GM21825 (cell line): ENCODE data around the gene EYA2.

ENCODE experiments used
- ATAC-seq: cut with Tn5 transposase; IDR thresholded peaks from one replicate; pipeline ENCODE4 v1.9.1; 2021; ENCODE audit warnings: mild to moderate bottlenecking, moderate library complexity; ENCODE audit not compliant: unreplicated experiment

EYA2 gene

DNA sequence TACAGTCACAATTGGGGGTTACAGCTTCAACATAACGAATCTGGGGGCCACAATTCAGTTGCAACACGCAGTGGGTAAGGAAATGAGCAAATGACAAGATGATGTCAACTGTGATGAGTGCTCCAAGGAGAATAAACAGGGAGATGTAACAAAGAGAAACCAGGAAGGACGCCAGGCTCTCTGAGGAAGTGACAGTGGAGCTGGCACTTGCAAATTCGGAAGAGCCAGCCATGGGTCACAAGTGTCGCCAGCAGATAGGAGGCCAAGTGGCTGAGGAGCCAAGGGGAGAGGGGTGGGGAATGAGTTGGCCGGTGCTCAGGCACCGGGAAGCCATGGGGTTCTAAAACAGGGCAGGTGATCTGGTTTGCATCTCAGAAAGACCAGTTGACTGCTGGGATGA is 136.4 kb downstream of the EYA2 start:
- no peak for ATAC-seq

GRCh38 chr20:47031821-47032220 is 137.2 kb downstream of the EYA2 start:
- no peak for ATAC-seq

GRCh38 chr20:47032933-47033578 is 138.4 kb downstream of the EYA2 start:
- no peak for ATAC-seq

GRCh38 chr20:47033665-47034064 is 139.0 kb downstream of the EYA2 start:
- ATAC-seq = no peak

DNA sequence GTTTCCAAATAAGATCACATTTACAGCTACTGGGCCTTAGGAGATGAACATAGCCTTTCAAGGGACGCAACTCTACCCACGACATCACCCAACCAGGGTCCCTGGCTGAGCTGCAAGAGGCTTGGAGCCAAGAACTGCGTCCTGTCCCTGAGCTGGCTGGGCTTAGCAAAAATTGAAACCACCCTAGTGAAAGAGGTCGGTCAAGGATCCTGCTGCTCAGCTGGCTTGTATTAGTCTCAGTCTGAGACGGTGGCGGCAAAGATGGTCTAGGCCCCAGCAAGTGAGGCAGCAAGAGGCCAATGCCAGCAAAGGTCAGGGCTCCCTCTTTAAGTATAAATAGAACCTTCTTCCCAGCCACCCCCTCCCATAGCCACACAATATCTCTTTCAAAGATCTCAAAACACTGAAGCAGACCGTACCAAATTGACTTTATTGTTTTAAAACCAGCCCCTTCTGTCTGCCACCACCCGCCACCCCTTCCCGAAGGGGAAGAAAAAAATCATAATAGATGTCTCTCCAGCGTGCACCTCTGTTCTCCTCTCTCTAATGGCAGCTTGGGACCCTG is 140.5 kb downstream of the EYA2 start:
- ATAC-seq = no peak

GRCh38 chr20:47036091-47036870 is 141.6 kb downstream of the EYA2 start:
- ATAC-seq = no peak

GRCh38 chr20:47038566-47039560 is 144.2 kb downstream of the EYA2 start:
- no peak for ATAC-seq

DNA sequence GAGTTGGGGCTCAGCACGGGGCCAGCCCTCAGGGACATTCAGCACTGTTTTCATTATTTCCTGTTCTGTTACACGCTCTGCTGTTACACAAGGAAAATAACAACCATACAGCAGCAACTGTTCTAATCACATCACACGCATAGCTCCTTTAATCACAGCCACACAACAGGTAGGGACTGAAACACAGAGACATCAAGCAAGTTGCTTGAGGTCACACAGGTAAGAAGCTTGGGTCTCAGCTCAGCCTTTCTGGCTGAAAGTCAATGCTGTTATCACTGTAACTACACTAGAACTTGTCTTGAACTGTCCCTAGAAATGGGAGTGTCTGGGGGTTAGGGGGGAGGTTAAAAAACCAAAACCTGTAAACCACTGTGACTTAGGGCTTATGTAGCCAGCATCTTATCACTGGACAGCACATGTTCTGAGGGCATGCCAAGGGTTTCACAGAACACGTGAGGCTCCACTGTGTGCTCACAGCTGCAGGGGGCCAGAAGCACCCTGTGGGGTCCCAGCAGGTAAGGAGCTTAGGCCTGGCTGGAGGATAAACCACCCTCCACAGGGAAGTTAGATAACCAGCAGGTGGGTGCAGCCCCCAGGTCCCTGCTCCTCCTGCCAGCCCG is 146.0 kb downstream of the EYA2 start:
- ATAC-seq = no peak

DNA sequence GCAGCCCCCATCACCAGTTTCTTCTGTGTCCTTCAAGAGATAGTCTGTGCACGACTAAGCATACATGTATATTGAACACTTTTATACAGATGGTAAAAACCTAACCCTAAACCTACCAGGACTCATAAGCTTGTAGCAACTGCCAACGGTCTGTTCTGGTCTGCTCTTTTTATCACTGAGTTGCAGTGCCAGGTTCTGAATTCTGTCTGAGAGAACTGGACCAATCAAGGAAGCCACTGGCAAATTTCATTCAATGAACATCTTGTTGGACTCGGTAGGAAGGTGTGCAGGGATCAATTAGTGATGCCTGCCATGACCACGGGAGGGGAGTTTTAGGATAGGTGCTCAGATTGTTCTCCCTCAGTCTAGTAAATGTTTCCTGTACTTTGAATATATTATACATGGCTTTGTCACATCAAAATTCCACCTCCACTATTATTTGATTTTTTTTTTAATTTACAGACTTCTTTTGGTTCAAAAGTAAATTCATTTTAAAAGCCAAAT is 146.8 kb downstream of the EYA2 start:
- ATAC-seq = no peak

DNA sequence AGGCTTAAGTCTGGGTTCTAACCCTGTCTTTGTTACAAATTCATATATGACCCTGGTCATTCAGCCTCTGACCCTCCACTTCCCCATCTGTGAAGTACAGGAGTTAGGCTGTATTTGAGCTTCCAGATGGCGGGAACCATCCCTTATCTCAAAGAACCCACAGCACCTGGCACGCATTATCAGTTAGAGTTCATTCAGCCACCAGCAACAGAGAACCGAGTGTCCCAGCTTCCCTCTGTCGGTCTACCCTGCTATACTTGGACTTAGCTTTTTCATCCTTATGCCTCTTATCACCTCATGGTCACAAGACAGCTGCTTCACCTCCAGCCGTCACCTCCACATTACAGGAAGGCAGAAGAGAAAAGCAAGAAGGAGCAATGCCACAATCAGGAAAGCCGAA is 147.8 kb downstream of the EYA2 start:
- no peak for ATAC-seq

DNA sequence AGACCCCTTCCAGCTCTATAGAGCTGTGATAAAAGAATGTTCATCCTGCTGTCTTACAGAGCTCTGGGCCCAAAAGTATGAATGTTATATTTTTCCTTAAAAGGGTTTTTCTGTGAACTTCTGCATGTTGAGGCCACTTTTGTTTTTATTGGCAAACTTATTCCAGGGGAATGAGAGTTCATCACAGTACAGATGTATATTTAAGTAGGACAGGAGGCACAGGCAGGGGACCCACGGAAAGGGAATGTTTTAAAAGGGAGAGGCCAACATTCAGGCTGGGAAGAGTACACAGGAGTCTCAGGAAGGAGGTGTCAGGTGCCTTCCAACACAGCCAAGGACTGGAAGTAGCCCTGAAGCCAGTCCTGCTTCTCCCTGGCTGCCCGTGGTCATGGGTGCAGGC is 148.4 kb downstream of the EYA2 start:
- no peak for ATAC-seq

DNA sequence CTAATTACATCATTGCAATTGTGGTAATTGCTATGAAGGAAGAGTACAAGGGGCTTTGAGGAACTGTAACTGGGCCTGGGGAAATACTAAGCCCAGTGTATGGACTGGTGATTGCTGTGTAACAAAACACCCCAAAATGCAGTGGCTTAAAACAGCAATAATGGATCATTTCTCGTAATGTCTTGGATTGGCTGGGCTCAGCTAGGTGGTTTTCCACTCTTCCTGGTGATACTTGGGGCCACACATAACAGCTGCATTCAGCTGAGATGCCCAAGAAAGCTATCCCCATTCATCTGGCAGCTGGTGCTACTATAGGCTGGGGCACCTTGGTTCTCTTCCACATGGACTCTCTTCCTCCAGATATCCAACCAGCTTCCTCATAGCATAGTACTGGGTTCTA is 150.3 kb downstream of the EYA2 start:
- no peak for ATAC-seq

DNA sequence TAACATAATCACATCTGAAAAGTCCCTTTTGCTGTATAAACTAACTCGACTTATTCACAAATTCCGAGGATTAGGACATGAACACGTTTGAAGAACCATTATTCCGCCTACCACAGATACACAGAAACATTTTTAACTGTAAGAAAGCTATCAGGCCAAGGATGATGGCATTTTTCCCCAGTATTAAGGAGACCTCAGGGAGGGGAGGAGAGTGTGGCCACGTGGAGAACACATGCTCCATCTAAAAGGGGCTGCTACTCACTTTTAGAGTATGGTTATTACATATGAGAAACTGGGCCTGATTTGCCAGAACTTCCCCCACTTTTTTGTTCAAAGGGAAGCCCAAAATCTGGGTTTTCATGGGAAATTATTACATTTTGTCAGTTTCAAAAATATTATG is 153.4 kb downstream of the EYA2 start:
- ATAC-seq = no peak

DNA sequence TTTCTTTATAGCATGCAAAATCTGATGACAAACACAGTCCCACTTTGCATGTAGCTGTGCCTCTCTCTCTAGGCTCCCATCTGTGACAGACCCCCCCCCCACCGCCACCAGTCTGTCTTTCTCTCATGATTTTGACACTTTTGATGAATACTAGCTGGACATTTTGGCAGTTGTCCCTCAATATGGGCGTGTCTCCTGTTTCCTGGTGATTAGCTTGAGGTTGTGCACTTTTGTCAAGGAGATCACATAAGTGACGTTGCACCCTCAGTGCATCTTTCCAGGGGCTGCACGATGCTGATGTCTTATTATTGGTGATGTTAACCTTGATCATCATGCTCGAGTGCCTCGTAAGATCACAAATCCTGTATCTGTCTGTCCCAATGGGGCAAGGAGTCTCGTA is 155.1 kb downstream of the EYA2 start:
- ATAC-seq = no peak

GRCh38 chr20:47050996-47051395 is 156.4 kb downstream of the EYA2 start:
- ATAC-seq = no peak

DNA sequence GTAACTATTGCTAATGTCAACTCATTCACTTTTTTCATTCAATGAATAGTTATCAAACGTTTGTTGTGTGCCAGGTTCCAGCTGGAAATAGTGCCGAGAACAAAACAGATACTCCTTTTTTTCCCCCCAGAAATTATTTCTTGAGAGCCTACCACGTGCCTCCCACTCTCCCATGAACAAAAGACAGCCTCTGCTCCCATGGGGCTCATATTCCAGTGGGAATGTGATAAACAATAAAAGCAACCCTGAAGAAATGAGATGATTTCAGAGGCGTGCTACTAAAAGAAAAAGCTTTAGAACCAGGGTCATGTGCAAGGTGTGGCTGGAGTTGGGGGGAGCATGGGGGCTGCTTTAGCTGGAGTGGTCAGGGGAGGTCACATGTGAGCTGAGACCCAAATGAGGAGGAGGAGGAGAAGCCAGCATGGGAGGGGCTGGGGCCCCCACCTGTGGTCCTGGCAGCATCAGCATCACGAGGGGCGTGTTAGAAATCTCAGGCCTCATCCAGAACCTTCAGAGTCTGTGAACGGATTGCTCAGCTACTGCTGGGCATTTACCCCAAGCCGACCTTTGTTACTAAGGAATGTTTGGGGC is 157.4 kb downstream of the EYA2 start:
- ATAC-seq = no peak

DNA sequence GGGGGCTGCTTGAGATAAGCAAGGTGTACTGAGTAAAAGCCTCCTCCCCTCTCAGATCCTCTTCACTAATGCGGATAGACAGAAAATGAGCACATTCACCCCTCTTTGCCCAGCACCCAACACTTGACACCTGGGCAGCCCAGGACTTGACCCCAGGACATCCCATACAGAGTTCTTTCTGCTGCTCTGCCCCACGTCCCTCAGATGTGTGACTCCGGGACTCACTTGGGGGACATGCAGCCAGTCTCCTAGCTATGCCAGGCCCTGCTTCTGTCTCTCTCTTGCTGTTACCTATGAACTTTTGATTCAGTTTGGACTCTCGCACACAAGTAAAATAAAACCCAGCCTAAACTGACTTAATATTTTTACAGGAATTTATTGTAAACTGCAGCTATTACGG is 159.9 kb downstream of the EYA2 start:
- ATAC-seq = no peak

DNA sequence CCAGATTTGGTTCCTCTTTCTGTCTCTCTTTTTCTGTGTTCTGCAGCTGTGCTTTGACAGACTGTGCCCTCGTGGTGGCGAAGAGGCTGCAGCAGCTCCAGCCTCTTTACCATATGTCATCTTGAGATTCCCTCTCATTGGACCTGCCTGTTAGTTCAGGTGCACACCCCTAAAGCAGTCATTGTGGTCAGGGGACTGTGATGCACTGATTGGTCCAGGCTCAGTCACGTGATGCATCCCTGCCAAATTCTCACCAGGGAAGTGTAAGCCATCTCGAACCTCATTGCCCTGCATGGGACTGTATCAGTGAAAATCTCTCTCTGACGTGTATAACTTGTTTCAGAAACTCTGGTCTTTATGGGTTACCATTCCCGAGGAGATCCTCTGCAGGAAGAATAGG is 160.3 kb downstream of the EYA2 start:
- ATAC-seq = no peak

DNA sequence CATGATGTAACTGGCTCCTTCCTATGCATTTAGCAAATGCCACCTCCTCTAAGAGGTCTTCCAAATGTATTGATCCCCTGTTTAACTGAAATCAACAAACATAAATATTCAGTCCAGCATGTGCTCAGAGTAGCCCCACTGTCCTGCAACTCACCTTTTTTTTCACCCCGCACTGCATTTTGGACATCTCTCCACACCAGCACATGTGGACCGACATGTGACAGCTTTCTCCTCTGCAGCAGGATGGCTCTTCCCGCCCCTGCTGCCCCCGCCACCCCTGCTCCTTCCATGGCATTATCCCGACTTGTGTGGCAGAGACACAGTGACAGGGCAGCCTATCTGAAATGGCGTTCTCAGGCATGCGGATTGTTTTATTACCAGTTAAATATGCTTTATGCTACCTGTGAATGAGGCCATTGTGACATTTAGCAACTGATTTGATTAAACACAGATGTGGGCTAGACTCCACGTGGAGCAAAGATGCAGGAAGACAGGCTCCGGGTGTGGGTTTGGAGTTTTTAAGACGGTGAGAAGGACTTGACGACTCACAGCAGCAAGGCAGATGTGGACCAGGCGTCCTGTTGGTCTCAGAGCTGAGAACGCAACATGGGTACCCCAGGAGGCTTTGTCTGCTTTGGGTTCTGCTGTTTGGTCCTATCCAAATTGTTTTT is 161.2 kb downstream of the EYA2 start:
- no peak for ATAC-seq

DNA sequence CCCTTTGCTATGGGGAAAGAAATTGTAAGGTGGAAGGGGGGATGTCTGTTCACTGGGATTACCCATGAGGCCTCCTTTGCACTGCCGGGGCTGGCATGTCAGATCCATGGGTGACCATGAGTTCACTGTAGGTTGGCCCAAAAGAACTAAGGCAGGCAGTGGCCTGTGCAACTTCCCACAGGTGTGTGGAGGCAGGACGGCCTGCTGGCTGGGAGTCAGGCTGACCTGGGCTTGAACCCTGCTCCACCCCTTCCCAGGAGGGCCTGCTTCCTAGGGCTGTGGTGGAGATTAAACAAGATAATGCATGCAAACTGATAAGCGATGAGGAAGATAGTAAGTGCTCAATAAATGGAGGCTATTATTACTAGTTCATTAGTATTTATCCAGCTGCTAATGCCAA is 163.0 kb downstream of the EYA2 start:
- no peak for ATAC-seq
